ENCODE measurements around the gene GNG12. TPM values are rescaled to one million over a fixed set of nuclear protein-coding genes. Genes with fewer than 3 reads are reported as not detected.
A peak's percentile ranks its signal among the peaks of the same experiment; 100 is the strongest.

GNG12 gene
- total RNA-seq, 1 donor, result 201 TPM

DNA sequence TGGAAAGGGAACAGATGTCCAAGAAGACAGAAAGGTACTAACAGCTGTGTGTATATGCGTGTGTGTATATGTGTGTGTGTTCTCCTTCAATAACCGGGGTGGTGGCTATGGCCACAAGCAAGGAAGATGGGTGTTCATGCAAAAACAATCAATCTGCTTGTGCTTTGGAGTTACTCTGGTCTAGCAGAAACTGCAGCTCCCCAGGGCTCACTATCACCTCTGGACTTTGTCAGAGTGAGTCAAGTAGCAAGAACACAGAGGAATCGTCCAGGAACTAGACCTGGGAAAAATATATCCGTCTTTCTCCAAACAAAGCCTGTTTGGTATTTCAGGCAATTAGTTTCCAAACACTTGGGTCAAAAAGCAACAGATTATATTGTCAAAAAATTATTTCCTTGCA, 68.6 kb downstream of the GNG12 start:
- TF ChIP-seq CTCF (IDR thresholded peaks at IDR 0.05; ENCODE audit: insufficient read depth, low read depth, low read length), result no peak
- no peak overlapping the region for H3K4me3 ChIP-seq (ENCODE audit: low read depth, low read length)
- DNase-seq (ENCODE audit: low read depth), result no peak

GRCh38 chr1:67761730-67762129, 71.5 kb downstream of the GNG12 start:
- no peak overlapping the region for H3K4me3 ChIP-seq (ENCODE audit: low read depth, low read length)
- TF ChIP-seq CTCF (IDR thresholded peaks at IDR 0.05; ENCODE audit: insufficient read depth, low read depth, low read length), result no peak
- no peak for DNase-seq (ENCODE audit: low read depth)

DNA sequence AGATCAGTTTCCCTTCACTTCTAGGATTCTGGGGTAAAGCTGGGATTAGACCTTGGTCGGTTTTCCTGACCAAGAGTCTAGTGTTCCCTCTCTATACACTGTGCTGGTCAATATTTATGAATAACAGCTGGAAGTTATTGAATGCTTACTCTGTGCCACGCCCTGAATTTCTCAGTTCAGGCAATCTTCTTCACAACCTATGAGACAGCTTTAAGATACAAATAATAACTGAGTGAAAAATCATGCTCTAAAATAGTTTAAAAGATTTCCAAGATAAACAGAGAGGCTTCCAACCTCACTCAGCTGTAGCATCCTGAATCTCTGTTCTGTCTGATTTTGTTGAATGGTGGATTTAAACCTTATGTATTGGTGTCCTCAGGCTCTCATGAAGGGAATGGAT, 72.2 kb downstream of the GNG12 start:
- no peak for DNase-seq (ENCODE audit: low read depth)
- no peak for TF ChIP-seq CTCF (IDR thresholded peaks at IDR 0.05; ENCODE audit: insufficient read depth, low read depth, low read length)
- no peak overlapping the region for H3K4me3 ChIP-seq (ENCODE audit: low read depth, low read length)

DNA sequence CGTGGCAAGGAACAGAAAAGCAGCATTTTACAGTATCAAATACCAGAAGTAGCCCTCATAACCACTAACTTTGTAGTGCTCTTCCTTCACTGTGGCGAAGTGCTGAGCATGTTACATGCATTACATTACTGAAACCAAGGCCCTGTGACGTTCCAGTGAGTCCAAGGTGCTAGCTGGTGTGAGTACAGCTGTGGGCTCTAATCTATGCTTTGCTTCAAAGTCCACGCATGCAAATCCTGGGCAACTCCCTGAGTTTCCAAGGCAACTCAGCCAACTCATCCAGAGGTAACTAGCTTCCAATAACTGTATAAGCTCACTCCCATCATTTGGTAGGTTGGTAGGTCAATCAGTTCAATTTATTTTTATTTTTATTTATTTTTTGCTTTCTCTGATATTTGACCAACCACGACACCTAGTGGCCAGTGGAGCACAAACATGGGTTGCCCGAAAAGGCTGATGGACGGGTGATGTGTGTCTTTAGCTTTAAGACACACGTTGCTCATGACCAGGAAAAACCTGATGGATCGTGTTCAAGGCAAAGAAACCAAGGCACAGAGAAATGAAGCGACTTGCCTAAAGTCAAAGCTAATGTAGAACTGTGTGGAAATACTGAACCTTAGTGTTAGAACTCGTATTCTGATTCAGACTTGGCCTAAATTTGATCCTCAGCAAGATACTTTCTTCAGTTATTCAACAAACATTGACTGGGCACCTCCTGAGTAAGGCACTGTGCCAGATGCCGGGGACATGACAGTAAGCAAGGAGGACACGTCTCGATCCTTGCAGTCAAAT, 73.0 kb downstream of the GNG12 start:
- no peak overlapping the region for H3K4me3 ChIP-seq (ENCODE audit: low read depth, low read length)
- DNase-seq (ENCODE audit: low read depth), result peak; percentile 70
- peak; percentile 85 for TF ChIP-seq CTCF (IDR thresholded peaks at IDR 0.05; ENCODE audit: insufficient read depth, low read depth, low read length)

- no peak for DNase-seq (ENCODE audit: low read depth)
- TF ChIP-seq CTCF (IDR thresholded peaks at IDR 0.05; ENCODE audit: insufficient read depth, low read depth, low read length), result no peak
- H3K4me3 ChIP-seq (ENCODE audit: low read depth, low read length), result no peak overlapping the region
Observed at GRCh38 chr1:67759692-67760029, 73.6 kb downstream of the GNG12 start.

DNA sequence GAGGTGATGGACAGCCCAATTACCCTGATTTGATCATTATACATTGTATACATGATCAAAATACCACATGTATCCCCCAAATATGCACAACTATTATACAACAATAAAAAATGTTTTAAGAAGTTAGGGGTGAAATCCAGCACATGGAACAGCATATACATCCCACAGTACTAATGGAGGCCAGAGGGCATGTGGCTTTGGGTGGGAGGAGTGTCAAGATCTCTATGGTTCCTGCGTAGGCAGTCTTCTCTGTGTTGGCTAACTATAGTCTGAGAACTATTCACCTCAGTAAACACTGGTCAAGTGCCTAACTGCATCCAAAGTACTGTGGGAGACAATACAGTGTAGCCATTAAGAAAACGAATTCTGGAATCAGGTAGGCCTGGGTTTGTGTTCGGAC, 74.2 kb downstream of the GNG12 start:
- no peak for DNase-seq (ENCODE audit: low read depth)
- no peak overlapping the region for H3K4me3 ChIP-seq (ENCODE audit: low read depth, low read length)
- no peak for TF ChIP-seq CTCF (IDR thresholded peaks at IDR 0.05; ENCODE audit: insufficient read depth, low read depth, low read length)

DNA sequence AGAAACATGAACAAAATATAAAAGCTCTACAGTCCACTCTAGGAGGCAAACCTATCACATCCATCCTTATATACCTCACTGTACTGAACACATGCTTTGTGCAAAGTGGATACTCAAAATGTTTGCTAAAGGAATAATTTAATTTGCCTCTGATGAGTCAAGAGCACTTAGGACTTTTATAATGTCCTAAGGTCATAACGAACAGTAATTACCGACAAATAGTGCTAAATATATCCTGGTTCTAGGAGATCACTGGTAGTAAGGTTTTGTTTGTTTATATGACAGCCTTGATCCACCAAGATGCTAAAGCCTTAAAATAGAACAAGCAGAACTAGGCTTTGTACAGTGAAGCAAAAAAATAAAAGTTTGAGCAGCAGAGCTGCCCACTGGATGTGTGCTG, 77.6 kb downstream of the GNG12 start:
- TF ChIP-seq CTCF (IDR thresholded peaks at IDR 0.05; ENCODE audit: insufficient read depth, low read depth, low read length), result no peak
- H3K4me3 ChIP-seq (ENCODE audit: low read depth, low read length), result no peak overlapping the region
- peak; percentile 37 for DNase-seq (ENCODE audit: low read depth)

Data from fibroblast of villous mesenchyme (primary cell).